Epithelial cell of proximal tubule (primary cell): Measurements from ENCODE around the gene ICAM1. TPM values are rescaled to one million over a fixed set of nuclear protein-coding genes. Genes with fewer than 3 reads are reported as not detected.
"Not testable (repeated sequence)": the region's sequence is repeated elsewhere in the genome, so short reads cannot be mapped to it uniquely, and the experiment has no call there.

ENCODE experiments used
- DNase-seq: peaks from one replicate; pipeline ENCODE4 v3.0.0-alpha.2; 2011; ENCODE audit warnings: low read depth
- H3K4me3 ChIP-seq: 2 replicates; pipeline ENCODE4 v1.5.1; 2011; ENCODE audit warnings: low read depth, mild to moderate bottlenecking, low read length
- CTCF ChIP-seq: conservative IDR thresholded peaks from 2 replicates; pipeline ENCODE4 v1.5.1; 2012; ENCODE audit warnings: low read depth, mild to moderate bottlenecking, low read length
- total RNA-seq: library from RNA; depleted of rRNA; stranded (reverse); fragments of >200 nt; gene quantifications from 2 replicates; pipeline ENCODE4 v1.2.3, GENCODE V29; 2015

The ICAM1 gene
- total RNA-seq, 1 donor from 2014 or later = 36.3 TPM

- no peak for TF ChIP-seq CTCF
- H3K4me3 ChIP-seq = no peak overlapping the region
- DNase-seq = no peak
These were observed 8.0 kb downstream of the ICAM1 start for GRCh38 chr19:10278935-10279334.

- DNase-seq = no peak
- TF ChIP-seq CTCF = no peak
- no peak overlapping the region for H3K4me3 ChIP-seq
These were observed 9.0 kb downstream of the ICAM1 start for GRCh38 chr19:10279737-10280442.

DNA sequence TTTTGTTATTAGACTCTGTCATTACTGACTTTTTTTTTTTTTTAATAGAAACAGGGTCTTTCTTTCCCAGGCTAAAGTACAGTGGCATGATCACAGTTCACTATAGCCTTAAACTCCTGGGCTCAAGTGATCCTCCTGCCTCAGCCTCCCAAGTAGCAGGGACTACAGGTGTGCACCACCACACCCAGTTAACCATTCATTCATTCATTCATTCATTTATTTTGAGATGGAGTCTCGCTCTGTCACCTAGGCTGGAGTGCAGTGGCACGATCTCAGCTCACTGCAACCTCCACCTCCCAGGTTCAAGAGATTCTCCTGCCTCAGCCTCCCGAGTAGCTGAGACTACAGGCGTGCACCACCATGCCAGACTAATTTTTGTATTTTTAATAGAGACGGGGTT is 11.1 kb downstream of the ICAM1 start:
- H3K4me3 ChIP-seq, DNase-seq: not testable (repeated sequence)

DNA sequence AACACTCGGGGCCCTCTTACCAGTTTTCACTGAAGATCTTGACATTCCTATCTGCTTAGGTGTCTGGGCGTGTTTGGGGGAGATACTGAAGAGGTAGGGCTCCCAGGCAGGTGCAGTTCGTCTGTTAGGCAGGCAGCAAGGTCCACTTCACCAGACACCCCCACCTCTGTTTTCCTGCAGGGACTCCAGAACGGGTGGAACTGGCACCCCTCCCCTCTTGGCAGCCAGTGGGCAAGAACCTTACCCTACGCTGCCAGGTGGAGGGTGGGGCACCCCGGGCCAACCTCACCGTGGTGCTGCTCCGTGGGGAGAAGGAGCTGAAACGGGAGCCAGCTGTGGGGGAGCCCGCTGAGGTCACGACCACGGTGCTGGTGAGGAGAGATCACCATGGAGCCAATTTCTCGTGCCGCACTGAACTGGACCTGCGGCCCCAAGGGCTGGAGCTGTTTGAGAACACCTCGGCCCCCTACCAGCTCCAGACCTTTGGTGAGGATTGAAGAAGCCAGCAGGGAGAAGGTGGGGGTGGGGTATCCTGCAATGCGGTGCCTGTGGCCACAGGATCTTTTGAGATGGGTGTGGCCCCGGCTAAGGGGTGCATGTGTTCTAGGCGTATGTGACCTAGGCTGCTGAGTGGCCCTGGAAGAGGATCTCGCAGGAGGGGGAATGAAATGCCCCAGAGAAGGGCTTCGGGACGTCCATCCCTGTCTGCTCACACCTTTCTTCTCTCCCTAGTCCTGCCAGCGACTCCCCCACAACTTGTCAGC is 12.6 kb downstream of the ICAM1 start:
- no peak overlapping the region for H3K4me3 ChIP-seq
- no peak for DNase-seq
- TF ChIP-seq CTCF = no peak

GRCh38 chr19:10284065-10284959 is 13.4 kb downstream of the ICAM1 start:
- no peak for TF ChIP-seq CTCF
- DNase-seq = no peak

GRCh38 chr19:10284960-10285278 is 14.0 kb downstream of the ICAM1 start:
- H3K4me3 ChIP-seq = no peak overlapping the region
- no peak for TF ChIP-seq CTCF
- no peak for DNase-seq

More at GRCh38 chr19:10284065-10284959, 13.4 kb downstream of the ICAM1 start:
- H3K4me3 ChIP-seq = no peak overlapping the region

DNA sequence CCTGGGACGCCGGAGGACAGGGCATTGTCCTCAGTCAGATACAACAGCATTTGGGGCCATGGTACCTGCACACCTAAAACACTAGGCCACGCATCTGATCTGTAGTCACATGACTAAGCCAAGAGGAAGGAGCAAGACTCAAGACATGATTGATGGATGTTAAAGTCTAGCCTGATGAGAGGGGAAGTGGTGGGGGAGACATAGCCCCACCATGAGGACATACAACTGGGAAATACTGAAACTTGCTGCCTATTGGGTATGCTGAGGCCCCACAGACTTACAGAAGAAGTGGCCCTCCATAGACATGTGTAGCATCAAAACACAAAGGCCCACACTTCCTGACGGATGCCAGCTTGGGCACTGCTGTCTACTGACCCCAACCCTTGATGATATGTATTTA is 14.5 kb downstream of the ICAM1 start:
- no peak for DNase-seq
- no peak for TF ChIP-seq CTCF
- H3K4me3 ChIP-seq = no peak overlapping the region
